ENCODE measurements around the gene SLC25A21.

Gene SLC25A21

DNA sequence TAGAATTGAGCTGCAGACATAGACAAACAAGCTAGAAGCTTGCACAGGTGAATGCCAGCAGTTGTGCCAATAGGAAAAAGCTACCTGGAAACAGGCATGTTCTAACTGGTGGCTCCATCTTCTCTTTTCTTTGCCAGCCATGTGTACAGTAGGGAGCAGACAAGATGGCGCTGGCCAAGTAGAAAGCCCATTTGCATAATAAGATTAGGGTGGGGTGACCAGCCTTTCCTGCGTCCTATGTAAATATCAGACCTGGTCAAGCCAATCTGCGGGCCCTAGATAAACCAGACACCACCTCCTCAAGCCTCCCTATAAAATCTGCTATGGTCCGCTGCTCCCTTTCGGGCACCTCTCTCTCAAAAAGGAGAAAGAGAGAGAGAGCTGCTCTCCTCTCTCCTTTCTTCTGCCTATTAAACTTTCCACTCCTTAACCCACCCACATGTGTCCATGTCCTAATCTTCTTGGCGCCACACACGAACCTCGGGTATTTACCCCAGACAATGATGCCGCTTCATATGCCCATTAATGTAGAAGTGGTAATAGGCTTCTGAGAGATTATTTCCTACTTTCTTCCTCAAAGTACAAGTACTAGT, 201.0 kb downstream of the SLC25A21 start:
- Histone ChIP-seq H4K91ac (ENCODE audit: low read depth, low read length) (no peak overlapping the region), H3K27me3 (ENCODE audit: insufficient read depth, low read length) (no peaks in the 10 kb centered on the region), H3K9ac (ENCODE audit: low read length) (no peak overlapping the region), H3K36me3 (ENCODE audit: control insufficient read depth in 1 of 2, insufficient read depth in 2 of 2, low read length in 2 of 2) (no peaks in the 10 kb centered on the region), H2AFZ (ENCODE audit: insufficient read depth, low read length, poor library complexity) (no peak overlapping the region), H3K79me2 (ENCODE audit: control insufficient read depth, insufficient read depth, low read length, poor library complexity) (no peaks in the 10 kb centered on the region), H3K14ac (ENCODE audit: low read length) (no peak overlapping the region), H3K23ac (ENCODE audit: low read length) (no peak overlapping the region), H2BK5ac (ENCODE audit: low read depth, low read length, poor library complexity) (no peak overlapping the region), H2BK12ac (ENCODE audit: low read length) (no peak overlapping the region), H4K8ac (ENCODE audit: low read depth, low read length) (no peak overlapping the region), H3K4me2 (ENCODE audit: low read length) (no peak overlapping the region), H3K79me1 (ENCODE audit: low read length) (no peaks in the 10 kb centered on the region), H3K4me3 (ENCODE audit: low read depth, low read length) (no peak overlapping the region), H3K4ac (ENCODE audit: low read depth, low read length) (no peak overlapping the region), H3K9me3 (ENCODE audit: insufficient read depth, low read depth, low read length) (peaks cover 1% of the 10 kb centered on the region), H2BK120ac (ENCODE audit: insufficient read depth, low read length, poor library complexity) (no peak overlapping the region), H3K18ac (ENCODE audit: low read length) (no peak overlapping the region), H3K27ac (ENCODE audit: low read depth, low read length) (no peak overlapping the region), H3K4me1 (ENCODE audit: control insufficient read depth in 1 of 2, insufficient read depth in 2 of 2, low read length in 2 of 2) (no peaks in the 10 kb centered on the region), H2AK5ac (ENCODE audit: low read length) (no peak overlapping the region), H4K12ac (ENCODE audit: low read depth, low read length) (no peak overlapping the region)
- DNase-seq: no peak
- no CpG with 5 or more reads among the region's 9 CpGs for WGBS (ENCODE audit: extremely low coverage, insufficient coverage, insufficient read length)

GRCh38 chr14:36967892-36968555, 204.4 kb downstream of the SLC25A21 start:
- no peak overlapping the region for H3K4me3 ChIP-seq (ENCODE audit: low read depth, low read length)
- peaks cover 1% of the 10 kb centered on the region for H3K9me3 ChIP-seq (ENCODE audit: insufficient read depth, low read depth, low read length)
- H3K4me1 ChIP-seq (ENCODE audit: control insufficient read depth in 1 of 2, insufficient read depth in 2 of 2, low read length in 2 of 2): no peaks in the 10 kb centered on the region
- no peak overlapping the region for H2AK5ac ChIP-seq (ENCODE audit: low read length)
- no peak overlapping the region for H2AFZ ChIP-seq (ENCODE audit: insufficient read depth, low read length, poor library complexity)
- no peak overlapping the region for H3K18ac ChIP-seq (ENCODE audit: low read length)
- no peak overlapping the region for H2BK120ac ChIP-seq (ENCODE audit: insufficient read depth, low read length, poor library complexity)
- no peaks in the 10 kb centered on the region for H3K79me2 ChIP-seq (ENCODE audit: control insufficient read depth, insufficient read depth, low read length, poor library complexity)
- DNase-seq: no peak
- no CpG with 5 or more reads among the region's 9 CpGs for WGBS (ENCODE audit: extremely low coverage, insufficient coverage, insufficient read length)
- no peak overlapping the region for H3K4ac ChIP-seq (ENCODE audit: low read depth, low read length)
- no peak overlapping the region for H4K8ac ChIP-seq (ENCODE audit: low read depth, low read length)
- no peaks in the 10 kb centered on the region for H3K36me3 ChIP-seq (ENCODE audit: control insufficient read depth in 1 of 2, insufficient read depth in 2 of 2, low read length in 2 of 2)
- H3K79me1 ChIP-seq (ENCODE audit: low read length): no peaks in the 10 kb centered on the region
- no peak overlapping the region for H4K91ac ChIP-seq (ENCODE audit: low read depth, low read length)
- H3K23ac ChIP-seq (ENCODE audit: low read length): no peak overlapping the region
- H3K27ac ChIP-seq (ENCODE audit: low read depth, low read length): no peak overlapping the region
- H3K14ac ChIP-seq (ENCODE audit: low read length): no peak overlapping the region
- H2BK12ac ChIP-seq (ENCODE audit: low read length): no peak overlapping the region
- H2BK5ac ChIP-seq (ENCODE audit: low read depth, low read length, poor library complexity): no peak overlapping the region
- no peak overlapping the region for H4K12ac ChIP-seq (ENCODE audit: low read depth, low read length)
- no peaks in the 10 kb centered on the region for H3K27me3 ChIP-seq (ENCODE audit: insufficient read depth, low read length)
- H3K9ac ChIP-seq (ENCODE audit: low read length): no peak overlapping the region
- no peak overlapping the region for H3K4me2 ChIP-seq (ENCODE audit: low read length)

DNA sequence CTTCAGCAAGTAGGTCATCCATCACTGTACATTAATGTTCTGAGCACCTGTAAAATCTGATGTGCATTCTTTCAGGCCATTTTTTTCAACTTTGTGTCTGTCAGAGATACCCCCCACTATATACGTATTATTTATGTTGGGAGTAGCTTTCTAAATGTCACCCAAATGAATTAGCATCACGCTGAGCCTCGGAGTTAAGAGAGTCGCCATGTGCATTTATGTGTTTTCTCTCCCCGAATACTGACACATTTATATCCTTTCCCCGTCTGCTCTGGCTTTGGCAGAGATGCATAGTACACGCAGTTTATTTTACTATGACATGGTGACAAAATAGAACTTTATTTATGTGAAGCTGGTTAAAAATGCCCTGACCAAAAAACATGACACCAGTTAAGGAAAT, 216.4 kb downstream of the SLC25A21 start:
- Histone ChIP-seq H3K9me3 (ENCODE audit: insufficient read depth, low read depth, low read length) (no peaks in the 10 kb centered on the region), H4K8ac (ENCODE audit: low read depth, low read length) (no peak overlapping the region), H3K27me3 (ENCODE audit: insufficient read depth, low read length) (no peaks in the 10 kb centered on the region), H3K27ac (ENCODE audit: low read depth, low read length) (no peak overlapping the region), H3K79me2 (ENCODE audit: control insufficient read depth, insufficient read depth, low read length, poor library complexity) (no peaks in the 10 kb centered on the region), H3K4ac (ENCODE audit: low read depth, low read length) (no peak overlapping the region), H3K36me3 (ENCODE audit: control insufficient read depth in 1 of 2, insufficient read depth in 2 of 2, low read length in 2 of 2) (no peaks in the 10 kb centered on the region), H3K4me3 (ENCODE audit: low read depth, low read length) (no peak overlapping the region), H2BK5ac (ENCODE audit: low read depth, low read length, poor library complexity) (no peak overlapping the region), H3K14ac (ENCODE audit: low read length) (no peak overlapping the region), H3K23ac (ENCODE audit: low read length) (no peak overlapping the region), H2BK12ac (ENCODE audit: low read length) (no peak overlapping the region), H3K4me1 (ENCODE audit: control insufficient read depth in 1 of 2, insufficient read depth in 2 of 2, low read length in 2 of 2) (no peaks in the 10 kb centered on the region), H2AFZ (ENCODE audit: insufficient read depth, low read length, poor library complexity) (no peak overlapping the region), H4K91ac (ENCODE audit: low read depth, low read length) (no peak overlapping the region), H2AK5ac (ENCODE audit: low read length) (no peak overlapping the region), H3K18ac (ENCODE audit: low read length) (no peak overlapping the region), H4K12ac (ENCODE audit: low read depth, low read length) (no peak overlapping the region), H3K9ac (ENCODE audit: low read length) (no peak overlapping the region), H2BK120ac (ENCODE audit: insufficient read depth, low read length, poor library complexity) (no peak overlapping the region), H3K4me2 (ENCODE audit: low read length) (no peak overlapping the region), H3K79me1 (ENCODE audit: low read length) (no peaks in the 10 kb centered on the region)
- no CpG with 5 or more reads among the region's 7 CpGs for WGBS (ENCODE audit: extremely low coverage, insufficient coverage, insufficient read length)
- DNase-seq: no peak

DNA sequence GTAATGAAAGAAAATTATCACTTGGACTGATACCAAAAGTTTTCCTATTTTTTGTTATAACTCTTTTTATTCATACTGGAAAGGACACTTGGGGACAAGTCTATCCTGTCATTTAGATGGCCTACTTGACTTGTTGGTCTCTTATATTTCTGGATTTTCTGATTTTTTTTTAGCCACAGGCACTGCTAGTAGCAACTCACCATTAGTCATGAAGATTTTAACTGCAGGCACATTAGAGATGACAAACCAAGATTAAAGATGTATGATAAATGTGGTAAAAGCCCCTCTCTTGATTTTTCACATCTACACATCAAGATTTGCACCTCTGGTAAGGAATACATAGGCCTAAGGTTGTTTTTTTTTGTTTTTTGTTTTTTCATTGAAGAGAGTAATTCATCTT, 217.0 kb downstream of the SLC25A21 start:
- no peaks in the 10 kb centered on the region for H3K79me1 ChIP-seq (ENCODE audit: low read length)
- no peak overlapping the region for H4K8ac ChIP-seq (ENCODE audit: low read depth, low read length)
- DNase-seq: no peak
- no peaks in the 10 kb centered on the region for H3K36me3 ChIP-seq (ENCODE audit: control insufficient read depth in 1 of 2, insufficient read depth in 2 of 2, low read length in 2 of 2)
- no peak overlapping the region for H3K27ac ChIP-seq (ENCODE audit: low read depth, low read length)
- no peak overlapping the region for H2AK5ac ChIP-seq (ENCODE audit: low read length)
- H3K4ac ChIP-seq (ENCODE audit: low read depth, low read length): no peak overlapping the region
- H3K18ac ChIP-seq (ENCODE audit: low read length): no peak overlapping the region
- no peak overlapping the region for H4K12ac ChIP-seq (ENCODE audit: low read depth, low read length)
- H3K4me3 ChIP-seq (ENCODE audit: low read depth, low read length): no peak overlapping the region
- no peaks in the 10 kb centered on the region for H3K4me1 ChIP-seq (ENCODE audit: control insufficient read depth in 1 of 2, insufficient read depth in 2 of 2, low read length in 2 of 2)
- no peak overlapping the region for H3K14ac ChIP-seq (ENCODE audit: low read length)
- no peak overlapping the region for H3K4me2 ChIP-seq (ENCODE audit: low read length)
- H3K79me2 ChIP-seq (ENCODE audit: control insufficient read depth, insufficient read depth, low read length, poor library complexity): no peaks in the 10 kb centered on the region
- H3K27me3 ChIP-seq (ENCODE audit: insufficient read depth, low read length): no peaks in the 10 kb centered on the region
- no peak overlapping the region for H3K23ac ChIP-seq (ENCODE audit: low read length)
- no peak overlapping the region for H2BK12ac ChIP-seq (ENCODE audit: low read length)
- no peak overlapping the region for H2BK120ac ChIP-seq (ENCODE audit: insufficient read depth, low read length, poor library complexity)
- no peak overlapping the region for H2AFZ ChIP-seq (ENCODE audit: insufficient read depth, low read length, poor library complexity)
- H3K9me3 ChIP-seq (ENCODE audit: insufficient read depth, low read depth, low read length): no peaks in the 10 kb centered on the region
- no peak overlapping the region for H4K91ac ChIP-seq (ENCODE audit: low read depth, low read length)
- H3K9ac ChIP-seq (ENCODE audit: low read length): no peak overlapping the region
- H2BK5ac ChIP-seq (ENCODE audit: low read depth, low read length, poor library complexity): no peak overlapping the region
